GM18519 (cell line): ENCODE data around the gene SMYD3.
"Not testable (repeated sequence)": the region's sequence is repeated elsewhere in the genome, so short reads cannot be mapped to it uniquely, and the experiment has no call there.

ENCODE experiments used
- ATAC-seq: cut with Tn5 transposase; IDR thresholded peaks from one replicate; pipeline ENCODE4 v1.9.1; 2021; ENCODE audit warnings: mild to moderate bottlenecking, moderate library complexity; ENCODE audit not compliant: unreplicated experiment, low FRiP score

The SMYD3 gene

DNA sequence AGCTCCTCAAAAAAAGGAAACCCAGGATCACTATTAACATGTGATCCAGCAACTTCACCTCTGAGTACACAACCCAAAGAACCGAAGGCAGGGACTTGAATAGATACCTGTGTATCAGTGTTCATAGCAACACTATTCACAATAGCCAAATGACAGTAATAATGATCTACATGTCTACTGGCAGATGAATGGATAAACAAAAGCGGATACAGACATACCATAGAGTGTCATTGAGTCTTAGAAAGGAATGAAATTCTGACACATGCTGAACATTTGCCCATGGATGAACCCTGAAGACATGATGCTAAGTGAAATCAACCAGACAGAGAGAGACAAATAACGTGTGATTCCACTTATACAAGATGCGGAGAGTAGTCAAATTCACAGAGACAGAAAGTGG lies 788.1 kb downstream of the SMYD3 start:
- no peak for ATAC-seq

DNA sequence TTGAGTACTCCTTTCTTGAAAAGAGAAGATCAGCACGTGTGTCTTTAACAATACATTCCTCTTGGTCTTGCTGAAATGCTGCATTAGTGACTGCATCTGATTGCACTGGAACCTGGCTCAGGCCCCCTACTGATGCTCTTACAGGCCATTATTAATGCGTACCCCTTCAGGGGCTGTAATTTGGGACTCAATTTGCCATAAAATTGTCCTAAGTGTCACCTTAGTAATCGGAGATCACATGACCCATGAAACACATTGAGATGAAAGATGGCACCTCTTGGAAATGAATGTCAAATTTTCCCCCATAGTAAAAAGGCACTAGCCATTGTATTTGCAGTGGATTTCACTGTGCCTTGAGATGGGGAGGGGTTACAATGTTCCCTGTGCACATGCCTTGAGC lies 789.0 kb downstream of the SMYD3 start:
- ATAC-seq: no peak

DNA sequence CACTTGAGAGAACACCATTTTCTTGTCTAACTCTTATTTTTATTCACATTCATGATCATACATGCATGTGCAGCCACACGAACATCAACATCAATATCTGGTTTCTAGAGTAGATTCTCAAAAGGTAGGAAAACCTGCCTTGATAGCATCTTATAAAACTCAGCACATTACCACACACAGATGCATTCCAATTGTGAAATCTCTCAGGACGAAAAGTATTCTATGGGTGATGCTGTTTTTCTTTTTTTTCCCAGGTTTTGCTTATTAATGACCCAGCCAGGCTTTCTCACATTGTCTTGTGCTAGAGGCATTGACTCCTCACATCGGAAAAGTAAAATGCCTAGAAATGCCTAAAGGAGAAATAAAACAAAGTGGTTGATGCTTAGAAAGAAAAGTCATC lies 789.5 kb downstream of the SMYD3 start:
- no peak for ATAC-seq

DNA sequence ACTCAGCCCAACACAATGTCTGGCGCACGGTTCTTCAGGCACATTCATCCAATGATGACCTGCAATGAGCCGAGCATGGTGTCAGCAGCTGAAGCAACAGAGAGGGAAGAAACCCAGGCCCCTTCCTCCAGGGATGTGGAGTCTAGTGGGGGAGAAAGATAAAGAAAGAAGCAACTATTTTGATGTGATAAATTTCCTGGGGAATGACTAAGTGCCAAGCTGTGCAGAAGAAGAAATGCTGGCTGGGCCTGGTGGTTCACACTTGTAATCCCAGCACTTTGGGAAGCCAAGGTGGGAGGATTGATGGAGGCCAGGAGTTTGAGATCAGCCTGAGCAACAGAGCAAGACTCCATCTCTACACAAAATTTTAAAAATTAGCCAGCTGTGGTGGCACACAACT lies 790.5 kb downstream of the SMYD3 start:
- ATAC-seq: no peak

DNA sequence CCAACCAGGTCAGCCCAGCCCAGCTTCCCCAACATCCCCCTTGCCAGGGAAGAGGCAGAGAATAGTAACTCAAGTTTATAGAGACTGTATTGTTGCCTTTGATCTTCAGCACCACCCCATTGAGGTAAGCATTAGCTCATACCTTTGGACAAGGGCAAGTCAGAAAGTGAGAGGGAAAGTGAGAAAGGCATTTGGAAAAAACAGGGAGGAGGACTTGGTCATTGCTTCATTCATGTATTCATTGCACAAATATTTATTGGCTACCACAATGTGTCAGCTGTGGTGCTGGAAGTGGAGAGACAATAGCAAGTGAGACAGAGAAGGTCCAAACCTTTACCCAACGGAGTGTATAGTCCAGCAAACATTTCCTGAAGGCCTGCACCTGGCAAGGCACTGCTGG lies 791.1 kb downstream of the SMYD3 start:
- ATAC-seq: no peak

DNA sequence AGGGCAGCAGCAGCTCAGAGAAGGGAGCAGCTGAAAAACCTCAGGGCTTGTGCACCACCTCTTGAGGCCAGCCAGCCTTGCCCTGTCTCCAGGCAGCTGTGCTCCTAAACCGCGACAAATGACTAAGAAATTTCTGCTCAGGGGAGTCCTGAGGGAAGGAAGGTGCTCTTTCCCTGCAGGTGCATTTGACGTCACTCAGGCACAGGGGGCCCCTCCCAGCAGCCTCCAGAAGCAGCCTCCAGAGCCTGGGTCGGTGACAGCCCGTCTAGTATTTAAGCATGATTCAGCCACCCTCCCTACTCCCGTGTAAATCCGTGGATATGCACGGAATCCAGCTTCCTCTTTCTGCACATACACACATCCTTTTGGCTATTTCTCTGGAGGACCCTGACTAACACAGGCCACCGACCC lies 791.8 kb downstream of the SMYD3 start:
- ATAC-seq: no peak

DNA sequence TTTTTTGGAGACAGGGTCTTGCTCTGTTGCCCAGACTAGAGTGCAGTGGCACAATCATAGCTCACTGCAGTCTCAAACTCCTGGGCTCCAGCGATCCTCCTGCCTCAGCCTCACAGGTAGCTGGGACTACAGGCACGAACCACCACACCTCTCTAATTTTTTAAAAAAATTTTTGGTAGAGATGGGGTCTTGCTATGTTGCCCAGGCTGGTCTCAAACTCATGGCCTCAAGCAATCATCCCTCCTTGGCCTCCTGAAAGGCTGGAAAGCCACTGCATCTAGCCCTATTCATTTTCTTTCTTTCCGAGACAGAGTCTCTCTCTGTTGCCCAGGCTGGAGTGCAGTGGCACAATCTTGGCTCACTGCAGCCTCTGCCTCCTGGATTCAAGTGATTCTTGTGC lies 793.1 kb downstream of the SMYD3 start:
- ATAC-seq: not testable (repeated sequence)

DNA sequence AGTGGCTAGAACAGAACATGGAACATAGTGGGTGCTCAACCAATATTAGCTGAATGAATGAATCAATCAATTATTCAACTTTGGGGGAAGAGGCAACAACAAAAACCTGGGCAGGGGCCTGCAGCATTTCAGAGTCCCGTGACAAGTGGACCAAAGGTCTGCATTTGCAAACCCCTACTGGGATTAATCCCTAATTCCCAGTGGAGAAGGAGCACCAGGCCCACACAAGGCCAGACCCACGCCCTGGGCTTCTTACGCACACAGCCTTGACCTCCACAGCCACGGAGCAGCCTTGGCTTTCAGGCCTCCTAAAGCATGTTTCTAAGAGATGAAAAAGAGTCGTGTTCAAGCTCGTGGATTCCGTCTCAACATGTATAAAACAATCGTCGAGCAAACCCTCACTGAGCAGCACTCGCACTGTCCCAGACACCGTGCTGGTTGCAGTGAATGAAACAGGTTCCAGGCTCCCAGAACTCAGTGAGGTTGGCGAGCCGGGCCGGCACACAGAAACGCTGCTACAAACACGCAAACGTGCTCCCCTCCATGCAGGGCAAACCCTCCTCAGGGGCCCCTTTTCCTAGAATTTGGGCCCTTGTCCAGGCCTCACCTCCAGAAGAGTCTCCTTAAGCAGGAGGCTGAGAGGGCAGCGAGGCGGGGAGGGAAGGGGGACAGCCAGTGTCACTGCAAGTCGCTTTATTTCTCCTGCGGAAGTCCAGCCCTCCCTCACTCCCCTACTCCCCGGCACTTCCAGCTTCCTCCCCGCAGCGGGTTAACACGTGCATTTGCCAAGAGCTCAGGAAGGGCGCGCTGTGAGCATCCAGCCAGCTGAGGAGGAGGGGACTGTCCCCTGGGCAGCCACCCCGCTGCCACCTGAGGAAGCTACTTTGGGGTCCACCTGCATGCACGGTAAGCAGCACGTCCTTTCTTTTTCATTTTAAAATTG lies 795.8 kb downstream of the SMYD3 start:
- ATAC-seq: no peak

DNA sequence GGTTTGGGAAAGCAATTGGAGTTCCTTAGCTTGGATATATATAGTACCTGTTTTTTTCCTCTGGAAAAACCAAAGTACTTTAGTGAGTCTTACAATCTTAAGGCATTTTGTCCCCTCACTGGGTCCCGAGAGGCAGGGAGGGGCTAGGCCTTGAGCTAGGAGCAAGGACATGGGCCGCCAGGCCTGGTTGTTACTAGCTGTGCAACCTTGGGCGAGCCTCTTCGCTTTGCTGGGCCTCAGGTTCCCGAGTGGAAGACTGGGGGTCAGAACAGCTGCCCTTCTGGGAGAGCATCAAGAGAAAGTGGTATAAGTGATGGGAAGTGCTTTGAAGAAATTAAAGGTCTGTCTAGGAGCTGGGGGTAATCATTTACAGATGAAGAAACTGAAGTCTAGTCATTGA lies 799.1 kb downstream of the SMYD3 start:
- ATAC-seq: no peak

DNA sequence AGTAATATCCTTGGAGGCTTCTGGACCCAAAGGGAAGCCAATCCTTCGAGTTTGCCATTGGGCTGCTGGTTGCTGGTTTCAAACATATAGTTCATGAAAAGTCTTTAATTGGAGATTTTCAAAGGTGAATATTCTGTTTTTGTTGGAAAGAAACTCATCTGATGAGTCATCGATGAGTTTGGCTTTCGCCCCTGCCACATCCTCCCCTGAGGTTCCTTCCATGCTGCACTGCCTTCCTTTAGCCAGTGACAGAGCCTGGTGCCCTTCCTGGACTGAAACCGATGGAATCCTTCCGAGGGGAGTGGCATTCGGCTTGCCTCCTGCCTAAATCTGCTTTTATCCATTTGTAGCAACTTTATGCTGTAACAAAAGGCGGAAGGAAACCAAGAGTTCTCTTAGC lies 802.3 kb downstream of the SMYD3 start:
- ATAC-seq: no peak

DNA sequence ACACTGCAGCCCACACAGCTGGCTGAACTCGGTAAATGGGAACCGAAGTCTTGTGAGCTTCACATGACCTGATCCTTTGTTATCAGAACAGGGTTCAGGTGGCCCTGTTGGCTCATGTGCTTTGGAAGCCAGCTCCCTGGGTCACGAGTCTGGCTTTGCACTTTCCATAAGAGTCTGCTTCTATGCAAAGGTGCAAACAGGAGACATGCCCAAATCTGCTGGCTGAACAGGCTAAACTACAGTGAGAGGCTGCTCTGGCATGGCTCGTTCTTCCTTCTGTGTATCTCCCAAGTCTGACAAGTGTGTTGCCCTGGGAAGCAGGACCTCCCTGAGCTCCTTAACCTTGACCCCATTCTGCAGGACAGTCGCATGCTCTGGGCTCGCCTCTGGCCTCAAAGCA lies 802.7 kb downstream of the SMYD3 start:
- ATAC-seq: no peak

DNA sequence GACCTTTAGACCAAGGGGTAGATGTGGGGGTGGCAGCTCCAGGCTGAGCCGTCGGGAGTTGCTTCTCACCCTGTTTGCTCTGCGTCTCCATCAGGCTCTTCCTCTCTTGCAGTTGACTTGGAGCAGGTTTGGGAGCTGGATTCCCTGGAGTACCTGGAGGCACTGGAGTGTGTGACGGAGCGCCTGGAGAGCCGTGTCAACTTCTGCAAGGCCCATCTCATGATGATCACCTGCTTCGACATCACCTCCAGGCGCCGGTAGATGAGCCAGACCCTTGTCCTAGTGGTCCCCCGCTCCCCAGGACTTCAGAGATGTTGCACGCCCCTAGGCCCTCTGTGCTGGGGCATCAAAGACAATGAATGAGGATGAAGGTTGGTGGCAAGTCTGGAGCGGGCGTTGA lies 804.7 kb downstream of the SMYD3 start:
- ATAC-seq: no peak

DNA sequence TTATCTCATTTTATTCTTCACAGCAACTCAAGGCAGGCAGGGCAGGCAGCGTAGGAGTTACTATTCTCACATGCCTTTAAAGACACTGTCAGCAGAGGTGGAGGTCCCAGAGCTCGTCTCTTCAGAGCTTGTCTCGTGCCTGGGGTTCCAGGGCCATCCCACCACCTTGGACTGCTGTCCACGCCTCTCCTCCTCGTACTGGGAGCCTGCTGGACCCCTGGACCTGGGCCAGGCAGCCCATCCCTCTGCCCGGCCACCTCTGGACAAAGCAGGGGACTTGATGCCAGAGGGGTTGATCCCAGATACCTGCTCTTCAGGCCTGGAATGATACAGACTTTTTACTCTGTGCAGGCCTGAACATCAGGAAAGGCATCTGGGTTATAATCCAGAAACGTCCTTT lies 805.4 kb downstream of the SMYD3 start:
- ATAC-seq: no peak

DNA sequence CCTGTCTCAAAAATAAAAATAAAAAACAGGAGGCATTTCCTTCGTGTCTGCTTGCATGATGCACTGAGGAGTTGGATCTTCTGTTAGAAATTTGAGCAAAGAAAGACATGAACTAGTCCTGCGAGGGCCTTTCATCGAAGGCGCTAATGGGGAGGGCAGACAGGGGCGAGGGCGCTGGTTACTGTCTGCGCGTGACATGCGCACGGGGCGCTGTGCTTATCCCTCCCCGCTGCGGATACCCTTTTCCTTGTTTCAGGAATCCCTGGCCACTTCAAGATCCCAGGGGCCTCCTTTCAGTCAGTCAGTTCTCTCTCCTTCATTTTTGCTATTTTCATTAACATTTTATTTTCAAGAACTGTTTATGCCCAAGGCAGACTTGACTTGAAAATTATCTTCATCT lies 806.4 kb downstream of the SMYD3 start:
- no peak for ATAC-seq
